Measurements from ENCODE around the gene S1PR5. TPM values are rescaled to one million over a fixed set of nuclear protein-coding genes. Genes with fewer than 3 reads are reported as not detected.

Gene S1PR5
- total RNA-seq, 4 donors from 2014 or later = 1.8 to 2.6 TPM; not detected in 2

DNA sequence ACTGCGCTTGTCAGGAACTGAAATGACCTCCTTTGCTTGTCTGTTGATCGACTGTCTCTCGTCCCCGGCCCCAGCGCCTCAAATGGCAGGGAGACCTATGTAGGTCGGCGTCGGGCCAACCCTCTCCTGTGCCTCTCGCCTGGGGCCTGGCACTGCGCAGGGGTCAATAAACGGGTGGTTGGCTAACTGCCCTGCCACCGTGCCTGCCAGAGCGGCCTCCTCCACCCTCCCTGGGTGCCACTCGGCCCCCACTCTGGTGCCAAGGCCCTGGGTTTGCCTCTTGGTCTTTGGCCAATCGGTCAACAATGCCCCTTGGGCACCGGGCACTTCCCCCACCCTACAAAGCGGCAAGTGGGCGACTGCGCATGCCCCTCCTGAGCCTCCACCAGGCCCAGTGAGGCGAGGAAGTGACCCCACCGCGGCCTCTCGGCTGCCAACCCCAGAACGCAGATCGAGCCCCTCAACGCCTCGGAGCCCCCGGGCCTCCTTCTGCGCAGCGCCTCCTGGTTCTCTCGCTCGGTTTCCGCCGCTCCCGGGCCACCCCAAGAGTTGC, 15.2 kb downstream of the S1PR5 start:
- Histone ChIP-seq H3K27ac (peak overlapping the region; percentile 89), H3K4me3 (peak overlapping the region; percentile 73 to 79), H3K27me3 (no peaks in the 10 kb centered on the region), H3K4me1 (peaks cover 0 to 10% of the 10 kb centered on the region in 2 donors), H3K9me3 (no peaks in the 10 kb centered on the region), H3K36me3 (no peaks in the 10 kb centered on the region)
- intact Hi-C loops (cut with DNase I; ENCODE audit: low total_unique reads) = no loop called here
- DNase-seq = peak; percentile 62 to 68
- TF ChIP-seq, protein P1, sequence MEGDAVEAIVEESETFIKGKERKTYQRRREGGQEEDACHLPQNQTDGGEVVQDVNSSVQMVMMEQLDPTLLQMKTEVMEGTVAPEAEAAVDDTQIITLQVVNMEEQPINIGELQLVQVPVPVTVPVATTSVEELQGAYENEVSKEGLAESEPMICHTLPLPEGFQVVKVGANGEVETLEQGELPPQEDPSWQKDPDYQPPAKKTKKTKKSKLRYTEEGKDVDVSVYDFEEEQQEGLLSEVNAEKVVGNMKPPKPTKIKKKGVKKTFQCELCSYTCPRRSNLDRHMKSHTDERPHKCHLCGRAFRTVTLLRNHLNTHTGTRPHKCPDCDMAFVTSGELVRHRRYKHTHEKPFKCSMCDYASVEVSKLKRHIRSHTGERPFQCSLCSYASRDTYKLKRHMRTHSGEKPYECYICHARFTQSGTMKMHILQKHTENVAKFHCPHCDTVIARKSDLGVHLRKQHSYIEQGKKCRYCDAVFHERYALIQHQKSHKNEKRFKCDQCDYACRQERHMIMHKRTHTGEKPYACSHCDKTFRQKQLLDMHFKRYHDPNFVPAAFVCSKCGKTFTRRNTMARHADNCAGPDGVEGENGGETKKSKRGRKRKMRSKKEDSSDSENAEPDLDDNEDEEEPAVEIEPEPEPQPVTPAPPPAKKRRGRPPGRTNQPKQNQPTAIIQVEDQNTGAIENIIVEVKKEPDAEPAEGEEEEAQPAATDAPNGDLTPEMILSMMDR (IDR thresholded peaks at IDR 0.05) = no peak
- TF ChIP-seq POLR2A (IDR thresholded peaks at IDR 0.05) = no peak

DNA sequence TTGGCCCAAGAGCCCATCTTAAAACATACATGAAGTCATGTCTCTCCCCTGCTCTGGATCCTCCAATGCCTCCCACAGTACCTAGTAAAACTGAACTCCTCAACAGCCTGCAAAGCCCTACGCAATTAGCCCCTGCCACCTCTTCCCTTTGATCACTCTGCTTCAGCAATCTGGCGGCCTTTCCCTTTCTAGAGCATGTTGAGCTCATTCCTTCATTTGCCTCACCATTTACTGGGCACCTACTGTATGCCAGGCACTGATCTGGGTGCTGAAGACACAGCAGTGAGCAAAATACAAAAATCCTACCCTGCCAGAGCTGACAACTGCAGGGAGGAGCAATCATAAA, 17.0 kb downstream of the S1PR5 start:
- intact Hi-C loops (cut with DNase I; ENCODE audit: low total_unique reads) = no loop called here
- Histone ChIP-seq H3K27me3 (no peaks in the 10 kb centered on the region), H3K36me3 (no peaks in the 10 kb centered on the region), H3K4me1 (peaks cover 0 to 10% of the 10 kb centered on the region in 2 donors), H3K27ac (no peak overlapping the region), H3K4me3 (no peak overlapping the region), H3K9me3 (no peaks in the 10 kb centered on the region)
- TF ChIP-seq, protein P1 (IDR thresholded peaks at IDR 0.05) = no peak
- no peak for TF ChIP-seq POLR2A (IDR thresholded peaks at IDR 0.05)
- no peak for DNase-seq

DNA sequence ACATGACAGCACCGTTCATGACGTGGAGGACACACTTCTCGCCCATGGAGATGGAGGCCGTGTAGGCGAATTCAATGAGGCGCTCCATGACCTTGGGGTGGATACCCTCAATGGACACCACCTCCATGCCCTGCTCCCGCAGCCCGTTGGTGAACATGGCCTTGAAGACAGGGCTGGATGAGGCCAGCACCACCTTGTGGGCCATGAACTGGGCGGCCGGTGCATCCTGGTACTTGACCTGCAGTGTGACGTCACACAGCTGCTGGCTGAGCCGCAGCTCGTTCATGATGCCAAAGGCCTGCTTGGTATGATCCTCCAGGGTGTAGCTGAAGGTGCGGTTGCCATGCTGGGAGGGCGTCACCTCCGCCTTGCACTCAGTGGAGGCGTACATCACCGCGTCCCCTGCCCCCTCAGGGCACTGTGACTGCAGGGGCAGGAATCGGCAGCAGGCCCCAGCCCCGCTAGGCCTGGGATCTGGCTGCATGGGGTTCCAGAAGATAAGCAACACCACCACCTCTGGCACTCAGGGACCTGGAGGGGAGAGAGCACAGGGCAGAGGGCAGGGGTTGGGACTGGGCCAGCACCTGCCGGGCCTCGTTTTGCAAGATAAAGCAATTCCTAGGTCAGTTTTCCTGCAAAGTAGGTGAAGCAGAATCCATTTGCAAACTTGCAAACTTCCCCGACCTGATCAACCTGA, 17.5 kb downstream of the S1PR5 start:
- DNase-seq = no peak
- Histone ChIP-seq H3K36me3 (no peaks in the 10 kb centered on the region), H3K4me3 (no peak overlapping the region), H3K27me3 (no peaks in the 10 kb centered on the region), H3K27ac (no peak overlapping the region), H3K9me3 (no peaks in the 10 kb centered on the region), H3K4me1 (peaks cover 0 to 10% of the 10 kb centered on the region in 2 donors)
- intact Hi-C loops (cut with DNase I; ENCODE audit: low total_unique reads) = no loop called here
- TF ChIP-seq POLR2A (IDR thresholded peaks at IDR 0.05) = no peak

DNA sequence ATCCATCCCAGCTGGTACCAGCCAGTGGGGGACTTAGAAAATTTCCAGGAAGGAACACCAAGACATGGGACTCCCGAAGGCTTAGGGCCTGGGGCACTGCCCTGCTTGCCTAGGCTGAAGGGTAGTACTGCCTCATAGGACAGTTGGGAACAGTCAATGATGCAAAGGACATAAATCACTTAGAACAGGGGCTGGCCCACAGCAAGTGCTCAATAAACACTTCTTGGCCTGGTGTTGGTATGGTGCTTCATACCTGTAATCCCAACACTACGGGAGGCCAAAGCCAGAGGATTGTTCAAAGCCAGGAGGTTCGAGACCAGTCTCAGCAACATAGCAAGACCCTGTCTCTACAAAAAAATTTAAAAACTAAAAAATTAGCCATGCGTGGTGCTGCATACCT, 19.9 kb downstream of the S1PR5 start:
- DNase-seq = no peak
- H3K4me3 ChIP-seq = no peak overlapping the region
- no peaks in the 10 kb centered on the region for H3K27me3 ChIP-seq
- TF ChIP-seq POLR2A (IDR thresholded peaks at IDR 0.05) = no peak
- TF ChIP-seq, protein P1 (IDR thresholded peaks at IDR 0.05) = no peak
- no peaks in the 10 kb centered on the region for H3K9me3 ChIP-seq
- no peak overlapping the region for H3K27ac ChIP-seq
- intact Hi-C loops (cut with DNase I; ENCODE audit: low total_unique reads) = no loop called here
- H3K4me1 ChIP-seq = peaks cover 0 to 10% of the 10 kb centered on the region in 2 donors
- H3K36me3 ChIP-seq = no peaks in the 10 kb centered on the region

DNA sequence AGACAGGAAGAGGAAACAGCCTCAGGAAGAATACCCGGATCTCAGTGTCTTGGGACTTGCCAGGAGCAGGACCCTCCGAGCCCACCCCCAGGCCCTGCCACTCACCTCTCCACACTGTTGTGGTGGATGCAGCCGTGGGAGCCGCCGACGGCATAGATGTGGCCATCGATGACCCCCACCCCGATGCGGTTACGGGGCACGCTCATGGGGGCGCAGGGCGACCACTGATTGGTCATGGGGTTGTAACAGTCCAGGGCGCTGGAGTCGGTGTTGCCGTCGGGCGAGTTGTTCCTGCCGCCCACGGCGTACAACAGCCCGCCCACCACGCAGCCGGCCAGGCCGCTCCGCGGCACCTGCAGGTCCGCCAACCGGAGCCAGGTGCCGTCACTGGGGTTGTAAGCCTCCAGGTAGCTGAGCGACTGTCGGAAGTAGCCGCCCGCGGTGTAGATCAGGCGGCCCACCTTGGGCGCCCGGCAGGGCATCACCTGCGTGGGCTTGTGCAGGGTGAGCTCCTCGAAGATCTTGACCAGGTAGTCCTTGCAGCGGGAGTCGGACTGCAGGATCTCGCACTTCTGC, 25.7 kb downstream of the S1PR5 start:
- H3K4me1 ChIP-seq = no peaks in the 10 kb centered on the region
- intact Hi-C loops (cut with DNase I; ENCODE audit: low total_unique reads) = no loop called here
- no peaks in the 10 kb centered on the region for H3K9me3 ChIP-seq
- TF ChIP-seq, protein P1 (IDR thresholded peaks at IDR 0.05) = no peak
- TF ChIP-seq POLR2A (IDR thresholded peaks at IDR 0.05) = no peak
- no peak for DNase-seq
- H3K27ac ChIP-seq = no peak overlapping the region
- no peaks in the 10 kb centered on the region for H3K36me3 ChIP-seq
- no peaks in the 10 kb centered on the region for H3K27me3 ChIP-seq
- H3K4me3 ChIP-seq = no peak overlapping the region

All from uterus (tissue), 4 donors.